GM12801 (cell line): Measurements from ENCODE around the gene SLC1A7.

Source experiments
- CTCF ChIP-seq: IDR thresholded peaks from one replicate; pipeline ENCODE4 v1.5.1; 2011; ENCODE audit warnings: control low read depth; ENCODE audit not compliant: insufficient read length; ENCODE audit errors: extremely low read depth

The SLC1A7 gene

GRCh38 chr1:53062708-53063591 lies 79.5 kb downstream of the SLC1A7 start:
- no peak for TF ChIP-seq CTCF

GRCh38 chr1:53061859-53062707 lies 80.4 kb downstream of the SLC1A7 start, which contains the start of gene PODN:
PODN (plus strand) TSS chr1:53062213; CDS start chr1:53069856, 7,643 bp downstream.
- no peak for TF ChIP-seq CTCF

GRCh38 chr1:53061123-53061858 lies 81.1 kb downstream of the SLC1A7 start:
- TF ChIP-seq CTCF: no peak

- no peak for TF ChIP-seq CTCF
Observed at GRCh38 chr1:53060579-53060978, 81.9 kb downstream of the SLC1A7 start.

GRCh38 chr1:53057127-53057526 lies 85.3 kb downstream of the SLC1A7 start:
- TF ChIP-seq CTCF: no peak

- TF ChIP-seq CTCF: no peak
Observed at GRCh38 chr1:53051676-53052075, 90.8 kb downstream of the SLC1A7 start.

- no peak for TF ChIP-seq CTCF
Observed at GRCh38 chr1:53050310-53050709, 92.1 kb downstream of the SLC1A7 start.
